IPS-15b (cell line): ENCODE results near the gene STRA8.

Source experiments
- H3K27me3 ChIP-seq: one replicate; pipeline ENCODE4 v1.6.1; 2013; ENCODE audit warnings: low read length; ENCODE audit not compliant: control insufficient read depth, insufficient read depth
- H3K36me3 ChIP-seq: one replicate; pipeline ENCODE4 v1.6.1; 2013; ENCODE audit warnings: low read length; ENCODE audit not compliant: control insufficient read depth, insufficient read depth
- H3K4me1 ChIP-seq: one replicate; pipeline ENCODE4 v1.6.1; 2013; ENCODE audit warnings: mild to moderate bottlenecking, low read length; ENCODE audit not compliant: control insufficient read depth, insufficient read depth
- H3K4me3 ChIP-seq: one replicate; pipeline ENCODE4 v1.5.1; 2013; ENCODE audit warnings: low read depth, low read length
- H3K9ac ChIP-seq: one replicate; pipeline ENCODE4 v1.6.1; 2013; ENCODE audit warnings: low read depth, mild to moderate bottlenecking, low read length
- H3K9me3 ChIP-seq: one replicate; pipeline ENCODE4 v1.6.1; 2013; ENCODE audit warnings: mild to moderate bottlenecking, low read length; ENCODE audit not compliant: control insufficient read depth, insufficient read depth

STRA8 gene

GRCh38 chr7:135194494-135195095 lies 39.0 kb upstream of the STRA8 start:
- Histone ChIP-seq H3K36me3 (peaks cover 20% of the 10 kb centered on the region), H3K27me3 (no peaks in the 10 kb centered on the region), H3K4me1 (no peaks in the 10 kb centered on the region), H3K9ac (no peak overlapping the region), H3K9me3 (no peaks in the 10 kb centered on the region), H3K4me3 (no peak overlapping the region)

GRCh38 chr7:135195156-135195555 lies 38.5 kb upstream of the STRA8 start:
- H3K27me3 ChIP-seq, result no peaks in the 10 kb centered on the region
- H3K9ac ChIP-seq, result no peak overlapping the region
- H3K36me3 ChIP-seq, result peaks cover 20% of the 10 kb centered on the region
- no peak overlapping the region for H3K4me3 ChIP-seq
- peaks cover 2% of the 10 kb centered on the region for H3K4me1 ChIP-seq
- no peaks in the 10 kb centered on the region for H3K9me3 ChIP-seq

- Histone ChIP-seq H3K9ac (no peak overlapping the region), H3K4me3 (no peak overlapping the region), H3K27me3 (no peaks in the 10 kb centered on the region), H3K36me3 (peaks cover 20% of the 10 kb centered on the region), H3K4me1 (peaks cover 2% of the 10 kb centered on the region), H3K9me3 (no peaks in the 10 kb centered on the region)
These were observed 37.5 kb upstream of the STRA8 start for GRCh38 chr7:135195968-135196629.

- Histone ChIP-seq H3K4me1 (peaks cover 2% of the 10 kb centered on the region), H3K9ac (no peak overlapping the region), H3K27me3 (no peaks in the 10 kb centered on the region), H3K36me3 (peaks cover 20% of the 10 kb centered on the region), H3K9me3 (no peaks in the 10 kb centered on the region), H3K4me3 (no peak overlapping the region)
These were observed 36.3 kb upstream of the STRA8 start for GRCh38 chr7:135197343-135197742.

GRCh38 chr7:135197906-135198655 lies 35.6 kb upstream of the STRA8 start:
- Histone ChIP-seq H3K4me3 (no peak overlapping the region), H3K36me3 (peaks cover 20% of the 10 kb centered on the region), H3K9ac (no peak overlapping the region), H3K27me3 (no peaks in the 10 kb centered on the region), H3K9me3 (no peaks in the 10 kb centered on the region), H3K4me1 (peaks cover 2% of the 10 kb centered on the region)

GRCh38 chr7:135199439-135199838 lies 34.2 kb upstream of the STRA8 start:
- Histone ChIP-seq H3K4me1 (peaks cover 2% of the 10 kb centered on the region), H3K9ac (no peak overlapping the region), H3K27me3 (no peaks in the 10 kb centered on the region), H3K4me3 (no peak overlapping the region), H3K36me3 (peaks cover 15% of the 10 kb centered on the region), H3K9me3 (no peaks in the 10 kb centered on the region)

GRCh38 chr7:135200821-135201331 lies 32.8 kb upstream of the STRA8 start:
- Histone ChIP-seq H3K9ac (no peak overlapping the region), H3K4me1 (peaks cover 2% of the 10 kb centered on the region), H3K27me3 (no peaks in the 10 kb centered on the region), H3K4me3 (no peak overlapping the region), H3K9me3 (no peaks in the 10 kb centered on the region), H3K36me3 (peaks cover 10% of the 10 kb centered on the region)

GRCh38 chr7:135201350-135201749 lies 32.3 kb upstream of the STRA8 start:
- no peak overlapping the region for H3K9ac ChIP-seq
- no peaks in the 10 kb centered on the region for H3K9me3 ChIP-seq
- no peaks in the 10 kb centered on the region for H3K27me3 ChIP-seq
- H3K4me3 ChIP-seq, result no peak overlapping the region
- H3K4me1 ChIP-seq, result peaks cover 2% of the 10 kb centered on the region
- H3K36me3 ChIP-seq, result peaks cover 7% of the 10 kb centered on the region

GRCh38 chr7:135204341-135204749 lies 29.3 kb upstream of the STRA8 start:
- peaks cover 2% of the 10 kb centered on the region for H3K4me1 ChIP-seq
- H3K9me3 ChIP-seq, result no peaks in the 10 kb centered on the region
- no peak overlapping the region for H3K4me3 ChIP-seq
- H3K36me3 ChIP-seq, result peaks cover 4% of the 10 kb centered on the region
- H3K27me3 ChIP-seq, result no peaks in the 10 kb centered on the region
- no peak overlapping the region for H3K9ac ChIP-seq

- Histone ChIP-seq H3K27me3 (no peaks in the 10 kb centered on the region), H3K4me1 (peaks cover 2% of the 10 kb centered on the region), H3K9me3 (no peaks in the 10 kb centered on the region), H3K36me3 (peaks cover 2% of the 10 kb centered on the region), H3K9ac (no peak overlapping the region), H3K4me3 (no peak overlapping the region)
These were observed 28.8 kb upstream of the STRA8 start for GRCh38 chr7:135204876-135205275.

GRCh38 chr7:135205850-135206249 lies 27.8 kb upstream of the STRA8 start:
- no peak overlapping the region for H3K9ac ChIP-seq
- no peaks in the 10 kb centered on the region for H3K9me3 ChIP-seq
- peaks cover 7% of the 10 kb centered on the region for H3K27me3 ChIP-seq
- H3K36me3 ChIP-seq, result peaks cover 2% of the 10 kb centered on the region
- H3K4me1 ChIP-seq, result no peaks in the 10 kb centered on the region
- H3K4me3 ChIP-seq, result no peak overlapping the region
